MM.1S (cell line): ENCODE data around the gene GNA14.

Experiments used
- EZH2phosphoT487 ChIP-seq: fragments of 300-600 bp; sonication (generic); IDR thresholded peaks from 2 replicates; pipeline ENCODE4 v1.6.1; 2018; ENCODE audit warnings: antibody characterized with exemption, low read length
- TF ChIP-seq, protein P1 (sequence below): fragments of 300-600 bp; sonication (generic); IDR thresholded peaks from 2 replicates; pipeline ENCODE4 v1.5.1; 2016; ENCODE audit warnings: antibody characterized with exemption, low read length, mixed read lengths

DNA sequence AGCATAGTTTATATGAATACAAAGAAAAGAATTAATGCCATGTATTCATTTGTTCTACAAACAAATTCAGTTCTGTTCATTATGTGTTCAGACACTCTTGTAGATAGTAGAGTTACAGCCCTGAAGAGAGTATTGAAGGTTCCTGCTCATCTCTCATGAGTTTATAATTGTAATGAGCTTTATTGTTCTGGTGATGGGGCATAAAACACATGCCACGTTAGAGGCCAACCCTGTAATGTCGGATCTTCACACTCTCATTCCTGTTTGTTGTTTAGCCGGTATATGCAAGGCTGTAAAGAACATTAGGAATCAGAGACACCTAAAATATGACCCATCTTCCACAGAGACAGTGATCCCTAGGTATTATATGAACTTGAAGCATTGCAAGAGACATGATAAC, 256.3 kb downstream of the GNA14 start:
- TF ChIP-seq, protein P1, sequence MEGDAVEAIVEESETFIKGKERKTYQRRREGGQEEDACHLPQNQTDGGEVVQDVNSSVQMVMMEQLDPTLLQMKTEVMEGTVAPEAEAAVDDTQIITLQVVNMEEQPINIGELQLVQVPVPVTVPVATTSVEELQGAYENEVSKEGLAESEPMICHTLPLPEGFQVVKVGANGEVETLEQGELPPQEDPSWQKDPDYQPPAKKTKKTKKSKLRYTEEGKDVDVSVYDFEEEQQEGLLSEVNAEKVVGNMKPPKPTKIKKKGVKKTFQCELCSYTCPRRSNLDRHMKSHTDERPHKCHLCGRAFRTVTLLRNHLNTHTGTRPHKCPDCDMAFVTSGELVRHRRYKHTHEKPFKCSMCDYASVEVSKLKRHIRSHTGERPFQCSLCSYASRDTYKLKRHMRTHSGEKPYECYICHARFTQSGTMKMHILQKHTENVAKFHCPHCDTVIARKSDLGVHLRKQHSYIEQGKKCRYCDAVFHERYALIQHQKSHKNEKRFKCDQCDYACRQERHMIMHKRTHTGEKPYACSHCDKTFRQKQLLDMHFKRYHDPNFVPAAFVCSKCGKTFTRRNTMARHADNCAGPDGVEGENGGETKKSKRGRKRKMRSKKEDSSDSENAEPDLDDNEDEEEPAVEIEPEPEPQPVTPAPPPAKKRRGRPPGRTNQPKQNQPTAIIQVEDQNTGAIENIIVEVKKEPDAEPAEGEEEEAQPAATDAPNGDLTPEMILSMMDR = no peak
- no peak for TF ChIP-seq EZH2phosphoT487
